Stomach (tissue), 9 donors: ENCODE results near the gene MDM2. TPM values are rescaled to one million over a fixed set of nuclear protein-coding genes. Genes with fewer than 3 reads are reported as not detected.
A peak's percentile ranks its signal among the peaks of the same experiment; 100 is the strongest.

ENCODE experiments used
- DNase-seq, 2 donors: peaks; one replicate each; pipeline versions ENCODE4 v3.0.0 to v3.0.0-alpha.2; 2013 to 2019
- H3K27ac ChIP-seq, 5 donors: fragments of 200-600 bp in 4 of 5; sonication (generic) in 4 of 5; one replicate each; pipeline ENCODE4 v1.5.1; 2013 to 2019; ENCODE audit warnings: mild to moderate bottlenecking in 1 of 5, moderate library complexity in 1 of 5
- H3K27me3 ChIP-seq, 3 donors: fragments of 200-600 bp; sonication (generic); one replicate each; pipeline ENCODE4 v1.5.1; 2017 to 2019; ENCODE audit warnings: mixed run types in 1 of 3
- H3K36me3 ChIP-seq, 4 donors: fragments of 200-600 bp; sonication (generic); 1 replicate in 3 of 4; 2 replicates in 1 of 4; pipeline ENCODE4 v1.5.1; 2016 to 2019
- H3K4me1 ChIP-seq, 4 donors: fragments of 200-600 bp; sonication (generic); one replicate each; pipeline ENCODE4 v1.5.1; 2016 to 2019
- H3K4me3 ChIP-seq, 4 donors: fragments of 200-600 bp; sonication (generic) in 3 of 4; one replicate each; pipeline ENCODE4 v1.5.1; 2016 to 2019; ENCODE audit warnings: mild to moderate bottlenecking in 1 of 4
- H3K9me3 ChIP-seq, 4 donors: fragments of 200-600 bp; sonication (generic); one replicate each; pipeline ENCODE4 v1.5.1; 2016 to 2019
- CTCF ChIP-seq, 7 experiments: fragments of 450-650 bp in 4 of 7; fragments of 200-600 bp in 3 of 7; sonication (generic) in 3 of 7; IDR thresholded peaks; one replicate each; pipeline ENCODE4 v1.5.1; 2016 to 2019; ENCODE audit warnings: antibody characterized with exemption in 7 of 7, control low read depth in 2 of 7, mild to moderate bottlenecking in 1 of 7
- EP300 ChIP-seq: sonication (generic); formaldehyde crosslinking; IDR thresholded peaks from one replicate; pipeline ENCODE4 v1.6.1; 2017; ENCODE audit warnings: antibody characterized with exemption
- POLR2A ChIP-seq, 4 donors: fragments of 450-650 bp; IDR thresholded peaks; one replicate each; pipeline ENCODE4 v1.6.1; 2016; ENCODE audit warnings: antibody characterized with exemption in 4 of 4, control low read depth in 2 of 4, mild to moderate bottlenecking in 1 of 4, moderate library complexity in 1 of 4
- POLR2AphosphoS5 ChIP-seq, 3 donors: sonication (generic); formaldehyde crosslinking; IDR thresholded peaks; one replicate each; pipeline ENCODE4 v1.6.1; 2016; ENCODE audit warnings: antibody characterized with exemption in 3 of 3
- WGBS, 5 donors: extraction: QIAGEN DNeasy Blood & Tissue Kit in 3 of 5; methylation state at CpG; one replicate each; pipeline versions ENCODE4 v1.1.5 to v1.1.7; 2013 to 2018; 5-methylcytosine and 5-hydroxymethylcytosine counted together
- intact Hi-C: fragments of 100-400 bp; cut with DNase I; formaldehyde crosslinking; loops from one replicate; pipeline ENCODE4 v1.15.1; 2023; ENCODE audit warnings: low total_unique reads
- polyA plus RNA-seq, 3 donors: library from polyadenylated mRNA; stranded (reverse); fragments of 200-250 nt; gene quantifications; one replicate each; pipeline ENCODE4 v1.2.3, GENCODE V29; 2013
- total RNA-seq, 5 donors: library from RNA; depleted of rRNA; stranded (reverse); fragments of >200 nt; gene quantifications; one replicate each; pipeline versions ENCODE4 v1.1.0 to v1.2.3, GENCODE V29; 2014 to 2016
- donor health status: healthy with polysubstance abuse.
- donor health status: Bipolar disorder and iron deficiency.
- donor health status: healthy.

MDM2 gene
- total and polyA plus RNA-seq, 8 donors: 16.8 to 151 (median 62.1) TPM

DNA sequence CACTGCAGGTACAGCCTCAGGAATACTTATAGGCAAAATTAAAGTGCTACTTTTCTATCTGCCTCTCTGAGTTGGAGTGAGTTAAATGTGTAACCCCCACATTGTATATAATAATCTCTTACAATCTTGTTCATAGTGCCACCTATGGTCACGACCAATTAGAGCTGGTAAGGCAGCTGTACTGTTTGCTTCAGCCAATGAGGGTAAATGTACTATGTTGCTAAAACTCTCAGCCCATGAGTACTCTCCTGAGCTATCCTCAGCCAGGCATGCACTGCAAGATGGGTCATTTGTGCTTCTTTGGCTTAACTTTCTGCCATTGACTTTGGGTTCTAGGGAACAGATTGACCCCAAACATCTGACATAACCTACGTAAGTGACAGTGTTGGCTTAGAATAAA, 15.0 kb upstream of the MDM2 start:
- intact Hi-C loops: no loop called here
- TF ChIP-seq POLR2AphosphoS5 (IDR thresholded peaks at IDR 0.05) (no peak), POLR2A (IDR thresholded peaks at IDR 0.05) (no peak), EP300 (no peak), CTCF (IDR thresholded peaks at IDR 0.05) (no peak)

DNA sequence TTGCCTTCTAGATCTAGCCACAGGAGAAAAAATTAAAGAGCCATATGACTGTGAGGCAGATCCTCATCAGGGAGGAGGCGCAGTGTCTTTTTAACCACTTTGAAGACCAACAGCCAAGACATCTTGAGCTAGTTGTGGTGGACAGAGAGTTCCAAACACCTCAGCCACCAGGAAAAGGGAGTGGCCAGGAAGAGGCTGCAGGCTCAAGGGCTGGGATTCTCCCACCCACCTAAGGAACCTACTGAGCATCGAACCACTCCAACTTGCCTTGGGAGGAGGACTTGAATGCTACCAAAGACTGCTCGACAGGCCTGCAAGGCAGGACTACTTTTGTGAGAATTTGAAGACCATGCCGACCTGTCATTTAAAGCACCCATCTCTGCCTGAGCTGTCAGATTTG, 14.5 kb upstream of the MDM2 start:
- Histone ChIP-seq H3K27me3 (no peaks in the 10 kb centered on the region), H3K27ac (no peak overlapping the region), H3K4me3 (no peak overlapping the region), H3K4me1 (peaks cover 0 to 14% (median 2%) of the 10 kb centered on the region in 4 donors), H3K36me3 (no peaks in the 10 kb centered on the region), H3K9me3 (no peaks in the 10 kb centered on the region)
- DNase-seq: no peak
- WGBS, 5 donors: 87 to 98% (median 93%) methylated on average over 4 of the region's 4 CpGs
- TF ChIP-seq CTCF (IDR thresholded peaks at IDR 0.05): no peak
- TF ChIP-seq POLR2AphosphoS5 (IDR thresholded peaks at IDR 0.05): no peak
- no peak for TF ChIP-seq POLR2A (IDR thresholded peaks at IDR 0.05)
- TF ChIP-seq EP300: no peak
- intact Hi-C loops: no loop called here

More for the DNA sequence above, 15.0 kb upstream of the MDM2 start:
- Histone ChIP-seq H3K4me3 (no peak overlapping the region), H3K27ac (no peak overlapping the region), H3K9me3 (no peaks in the 10 kb centered on the region), H3K36me3 (no peaks in the 10 kb centered on the region), H3K4me1 (peaks cover 0 to 18% (median 5%) of the 10 kb centered on the region in 4 donors), H3K27me3 (no peaks in the 10 kb centered on the region)
- 64 to 77% (median 68%) methylated on average over 2 of the region's 2 CpGs for WGBS, 5 donors
- DNase-seq: peak in 1 of 2 donors; percentile 45

DNA sequence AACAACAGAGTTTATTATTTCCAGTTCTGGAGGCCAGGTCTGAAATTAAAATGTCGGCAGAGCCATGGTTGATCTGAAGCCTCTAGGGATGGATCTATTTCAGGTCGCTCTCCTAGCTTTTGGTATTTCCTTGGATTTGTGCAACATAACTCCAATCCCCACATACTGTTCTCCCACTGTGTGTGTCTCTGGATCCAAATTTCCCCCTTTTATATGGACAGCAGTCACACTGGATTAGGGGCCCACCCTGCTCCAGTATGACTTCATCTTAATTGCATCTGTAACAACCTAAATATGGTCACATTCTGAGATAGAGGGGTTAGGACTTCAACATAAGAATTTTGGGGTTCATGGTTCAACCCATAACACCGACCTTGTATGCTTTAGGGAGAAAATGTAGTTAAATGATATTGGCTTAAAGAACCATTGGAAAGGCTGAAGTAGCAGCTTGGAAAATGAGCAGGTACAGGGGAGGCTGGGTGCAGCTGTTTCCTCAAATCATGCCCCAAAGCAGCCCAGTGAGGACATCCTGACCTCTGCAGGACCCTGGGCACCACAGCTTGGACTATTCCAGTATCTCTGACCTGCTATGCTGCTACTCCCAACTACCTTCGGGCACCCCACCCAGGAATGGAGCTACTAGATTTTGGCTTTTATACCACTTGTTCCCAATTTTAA, 13.9 kb upstream of the MDM2 start:
- WGBS, 5 donors: 91 to 98% (median 97%) methylated on average over 4 of the region's 4 CpGs
- intact Hi-C loops: no loop called here
- Histone ChIP-seq H3K4me1 (peaks cover 0 to 7% (median 0%) of the 10 kb centered on the region in 4 donors), H3K27me3 (no peaks in the 10 kb centered on the region), H3K36me3 (no peaks in the 10 kb centered on the region), H3K4me3 (no peak overlapping the region), H3K9me3 (no peaks in the 10 kb centered on the region), H3K27ac (no peak overlapping the region)
- DNase-seq: no peak
- TF ChIP-seq POLR2AphosphoS5 (IDR thresholded peaks at IDR 0.05) (no peak), EP300 (no peak), POLR2A (IDR thresholded peaks at IDR 0.05) (no peak), CTCF (IDR thresholded peaks at IDR 0.05) (no peak)

GRCh38 chr12:68794653-68795251, 13.2 kb upstream of the MDM2 start:
- Histone ChIP-seq H3K4me1 (peaks cover 0 to under 1% (median 0%) of the 10 kb centered on the region in 4 donors), H3K27me3 (no peaks in the 10 kb centered on the region), H3K9me3 (no peaks in the 10 kb centered on the region), H3K36me3 (no peaks in the 10 kb centered on the region), H3K4me3 (no peak overlapping the region), H3K27ac (no peak overlapping the region)
- WGBS, 5 donors: 87 to 98% (median 90%) methylated on average over 3 of the region's 3 CpGs
- no peak for DNase-seq
- no peak for TF ChIP-seq EP300
- no peak for TF ChIP-seq POLR2A (IDR thresholded peaks at IDR 0.05)
- TF ChIP-seq POLR2AphosphoS5 (IDR thresholded peaks at IDR 0.05): no peak
- TF ChIP-seq CTCF (IDR thresholded peaks at IDR 0.05): no peak
- intact Hi-C loops: no loop called here
